ENCODE measurements around the gene IRF9.

The IRF9 gene, protein sequence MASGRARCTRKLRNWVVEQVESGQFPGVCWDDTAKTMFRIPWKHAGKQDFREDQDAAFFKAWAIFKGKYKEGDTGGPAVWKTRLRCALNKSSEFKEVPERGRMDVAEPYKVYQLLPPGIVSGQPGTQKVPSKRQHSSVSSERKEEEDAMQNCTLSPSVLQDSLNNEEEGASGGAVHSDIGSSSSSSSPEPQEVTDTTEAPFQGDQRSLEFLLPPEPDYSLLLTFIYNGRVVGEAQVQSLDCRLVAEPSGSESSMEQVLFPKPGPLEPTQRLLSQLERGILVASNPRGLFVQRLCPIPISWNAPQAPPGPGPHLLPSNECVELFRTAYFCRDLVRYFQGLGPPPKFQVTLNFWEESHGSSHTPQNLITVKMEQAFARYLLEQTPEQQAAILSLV

DNA sequence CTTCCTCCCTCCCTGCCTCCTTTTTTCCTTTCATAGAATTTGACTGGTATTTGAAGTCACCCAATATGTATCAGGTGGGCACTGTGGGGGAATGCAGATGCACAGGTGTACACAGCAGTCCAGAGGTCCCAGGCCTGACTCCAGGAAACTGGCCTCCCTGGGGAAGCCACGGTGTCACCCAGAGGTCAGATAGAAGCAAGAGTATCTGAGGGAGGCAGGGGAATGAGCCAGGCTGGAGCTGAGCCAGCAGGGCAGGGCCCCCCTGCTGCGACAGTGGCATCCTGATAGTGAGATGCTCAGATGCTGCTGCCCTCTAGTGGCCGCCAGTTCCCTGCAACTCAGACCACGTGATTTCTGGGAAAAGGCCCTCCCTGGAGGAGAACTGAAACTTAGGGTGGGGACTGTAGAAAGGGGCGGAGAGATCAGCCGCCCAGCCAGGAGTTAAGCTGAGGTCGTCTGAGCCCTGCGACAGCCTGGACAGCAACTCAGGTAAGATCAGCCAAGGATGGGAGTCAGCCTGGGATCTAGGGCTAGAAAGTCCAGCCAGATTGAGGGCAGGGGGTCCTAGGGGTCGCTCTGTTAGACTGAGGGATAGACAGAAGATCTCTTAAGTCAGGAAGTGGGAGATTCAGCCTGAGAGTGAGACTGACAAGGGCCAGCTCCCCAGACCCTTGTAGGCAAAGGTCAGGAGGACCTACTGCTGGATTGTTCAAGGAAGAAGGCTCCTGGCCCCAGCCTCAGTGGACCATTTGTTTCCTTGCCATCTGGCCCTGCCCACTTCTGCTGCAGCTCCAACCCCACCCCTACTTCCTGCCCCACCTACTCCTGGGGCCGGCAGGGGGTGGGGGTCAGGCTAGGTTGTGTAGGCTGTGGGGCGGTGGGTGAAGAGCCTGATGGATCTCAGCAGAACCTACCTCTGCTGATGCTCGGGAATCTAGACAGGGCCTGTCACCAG lies at the start of gene IRF9:
Gene IRF9 (plus strand): TSS at position 416 of the 955 bp plus-strand sequence. CDS start 880 bp downstream, outside the sequence.
- DNase-seq = peak; percentile 98

DNA sequence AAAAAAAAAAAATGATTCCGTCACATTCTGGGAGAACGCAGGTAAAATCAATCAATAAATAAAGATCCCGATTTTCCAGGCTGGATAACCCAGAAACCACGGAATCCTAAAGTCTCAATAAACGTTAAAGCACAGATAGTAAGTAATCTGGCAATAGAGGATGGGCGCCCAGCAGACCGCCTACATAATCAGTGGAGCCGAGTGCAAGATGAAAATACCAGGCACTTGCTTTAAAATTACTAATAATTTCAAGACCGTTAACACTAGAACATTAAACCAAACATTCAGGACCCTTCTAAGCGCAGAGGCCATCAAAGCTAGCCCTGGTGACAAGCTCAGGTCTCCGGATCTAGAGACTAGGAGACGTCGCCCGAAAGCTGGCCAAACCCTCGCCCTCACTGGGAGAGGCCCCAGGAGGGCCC lies 47.7 kb upstream of the IRF9 start:
- DNase-seq = no peak

DNA sequence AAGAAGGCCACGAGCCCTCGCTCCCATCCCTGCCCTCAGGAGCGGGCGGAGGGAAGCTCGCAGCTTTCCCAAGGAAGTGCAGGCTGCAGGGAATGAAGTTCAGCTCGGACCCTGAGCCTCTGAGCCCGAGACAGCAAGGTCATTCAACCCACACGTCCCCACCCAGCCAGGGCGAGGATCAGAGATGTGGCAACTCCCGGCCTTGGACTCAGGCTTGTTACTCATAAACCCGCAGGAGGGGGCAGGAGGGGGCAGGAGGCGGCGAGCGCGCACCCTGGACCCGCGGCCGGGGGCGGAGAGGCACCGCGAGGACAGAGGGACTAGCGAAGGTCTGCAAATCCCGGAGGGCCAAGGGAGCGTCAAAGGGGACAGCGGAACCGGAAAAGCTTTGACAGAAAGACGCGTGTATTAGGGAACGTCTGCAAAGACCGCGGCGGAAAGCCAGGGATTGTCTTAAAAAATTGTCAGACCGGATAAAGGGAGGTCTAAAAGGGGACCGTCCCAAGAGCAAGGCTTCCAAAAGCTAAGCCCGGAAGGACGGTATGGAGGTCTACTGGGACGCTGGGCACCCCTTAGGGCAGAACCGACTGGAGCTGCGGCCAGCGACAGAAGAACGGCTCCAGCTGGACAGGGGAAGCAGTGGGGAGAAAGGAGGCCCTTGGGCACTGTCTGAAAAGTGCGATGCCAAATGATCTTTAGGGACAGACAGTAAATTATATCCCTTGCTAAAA lies 47.1 kb upstream of the IRF9 start:
- peak; percentile 97 for DNase-seq

DNA sequence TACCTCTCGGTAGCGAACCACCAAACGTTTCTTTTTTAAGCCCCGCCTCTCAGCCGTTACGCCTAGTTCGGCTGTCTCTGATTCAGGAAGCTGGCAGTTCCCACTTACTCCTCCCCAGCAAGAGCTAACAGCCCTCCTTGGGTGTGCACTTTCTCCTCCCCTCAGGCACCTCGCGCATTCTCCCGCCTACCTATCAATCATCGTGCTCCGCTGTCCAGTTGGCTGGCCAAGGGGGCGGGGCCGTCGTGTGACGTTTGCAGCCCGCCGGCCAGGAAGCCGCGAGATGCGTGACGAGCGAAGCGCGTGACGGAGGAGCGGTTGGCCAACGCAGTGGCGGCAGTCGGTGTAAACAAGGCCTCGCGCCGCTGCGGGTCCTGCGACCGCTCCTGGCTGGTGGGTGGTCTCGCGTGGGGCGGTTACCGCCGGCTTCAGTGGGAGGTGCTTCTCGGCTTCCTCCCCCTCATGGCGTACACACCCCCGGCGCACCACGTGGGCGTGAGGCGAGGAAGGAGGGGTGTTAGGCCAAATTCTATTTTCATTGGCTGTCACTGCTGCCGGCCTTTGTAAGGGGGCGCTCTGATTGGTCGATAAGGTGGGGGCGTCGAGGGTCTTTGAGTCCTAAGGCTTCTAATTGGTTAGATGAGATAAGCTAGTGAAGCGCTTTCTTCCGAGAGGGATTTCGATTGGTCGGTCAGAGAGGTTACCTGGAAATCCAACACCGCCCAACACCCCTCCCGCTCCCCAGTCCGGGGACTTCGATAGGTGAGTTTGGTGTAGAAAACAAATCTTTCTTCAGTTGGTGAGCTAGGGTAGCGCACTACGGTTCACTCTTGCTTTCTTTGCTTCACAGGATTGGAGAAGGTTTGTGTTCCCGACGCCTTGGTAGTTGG lies 46.3 kb upstream of the IRF9 start, which contains the start of the genes DCAF11 and NRL:
Gene DCAF11 (plus strand): TSS at position 246 of the 890 bp plus-strand sequence. CDS start 818 bp downstream, outside the sequence.
Gene NRL (minus strand): TSS at position 418 of the 890 bp plus-strand sequence. CDS start 32,101 bp downstream, outside the sequence.
- DNase-seq = peak; percentile 100

DNA sequence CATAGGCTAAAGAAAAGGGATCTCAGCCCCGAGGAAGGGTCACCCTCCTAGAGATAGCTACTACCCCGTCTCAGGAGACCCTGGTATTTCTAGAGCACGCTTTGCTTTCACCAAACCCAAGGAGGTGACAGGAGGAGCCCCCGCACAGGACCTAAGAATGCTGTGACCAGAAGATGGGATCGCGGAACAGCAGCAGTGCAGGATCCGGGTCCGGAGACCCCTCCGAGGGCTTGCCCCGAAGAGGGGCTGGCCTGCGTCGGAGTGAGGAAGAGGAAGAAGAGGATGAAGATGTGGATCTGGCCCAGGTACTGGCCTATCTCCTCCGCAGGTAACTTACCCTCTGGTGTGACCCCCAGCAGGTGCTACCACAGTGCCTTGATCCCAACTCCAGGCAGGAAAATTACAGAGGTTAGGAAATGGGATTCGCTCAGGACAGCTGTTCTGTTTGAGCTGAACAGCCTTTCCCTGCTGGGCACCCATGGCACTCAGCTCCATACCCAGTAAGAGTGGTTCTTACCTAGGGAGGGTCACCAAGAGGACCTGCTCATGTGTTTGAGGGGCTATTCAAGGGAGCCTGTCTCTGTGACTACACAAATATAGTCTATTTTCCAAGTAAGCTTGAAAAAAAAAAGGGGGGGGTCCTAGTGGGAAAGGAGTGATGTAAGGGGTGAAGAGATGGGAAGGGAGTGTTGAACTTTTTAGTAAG lies 45.5 kb upstream of the IRF9 start:
- DNase-seq = no peak

DNA sequence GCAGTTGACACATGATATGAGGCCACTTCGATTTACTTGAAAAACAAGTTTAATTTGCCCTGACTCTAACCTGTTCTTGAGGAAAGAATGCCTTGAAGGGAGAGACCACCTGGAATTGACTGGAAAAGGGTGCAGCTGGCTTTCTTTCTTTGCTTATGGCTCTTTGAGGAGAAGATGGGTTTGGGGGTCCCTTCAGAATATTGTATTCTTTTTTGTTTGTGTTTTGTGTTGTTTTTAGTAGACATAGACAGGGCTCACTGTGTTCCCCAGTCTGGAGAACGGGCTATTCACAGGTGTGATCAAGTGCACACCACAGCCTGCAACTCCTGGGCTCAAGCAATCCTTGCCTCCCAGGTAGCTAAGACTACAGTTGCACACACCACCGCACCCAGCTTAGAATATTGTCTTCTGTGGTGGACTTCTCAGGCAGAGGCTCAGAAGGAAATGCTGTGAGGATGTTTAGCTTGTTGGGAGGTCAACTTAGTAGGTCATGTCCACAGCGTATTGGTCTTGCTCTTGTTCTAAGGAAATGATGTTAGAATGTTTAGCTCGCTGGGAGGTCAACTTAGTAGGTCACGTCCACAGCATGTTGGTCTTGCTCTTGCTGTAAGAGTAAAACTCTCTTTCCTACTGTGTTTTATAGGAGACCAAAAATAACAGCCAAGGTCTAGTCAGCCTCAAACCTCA lies 44.8 kb upstream of the IRF9 start:
- DNase-seq = no peak

DNA sequence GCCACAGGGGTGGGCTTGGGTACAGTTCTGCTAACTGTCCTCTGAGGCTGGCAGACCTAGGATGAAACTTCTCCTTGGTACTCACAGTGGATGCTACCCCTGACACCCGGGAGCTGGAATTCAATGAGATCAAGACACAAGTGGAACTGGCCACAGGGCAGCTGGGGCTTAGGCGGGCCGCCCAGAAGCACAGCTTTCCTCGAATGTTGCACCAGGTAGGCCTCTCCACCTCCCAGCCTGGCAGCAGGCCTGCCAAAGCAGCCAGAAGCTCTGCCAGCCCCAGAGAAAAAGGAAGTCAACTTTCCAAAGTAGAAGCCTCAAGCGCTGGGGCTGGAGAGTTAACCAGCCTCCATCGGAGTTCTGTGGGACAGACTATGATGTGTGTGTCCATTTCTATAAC lies 43.9 kb upstream of the IRF9 start:
- DNase-seq = no peak

DNA sequence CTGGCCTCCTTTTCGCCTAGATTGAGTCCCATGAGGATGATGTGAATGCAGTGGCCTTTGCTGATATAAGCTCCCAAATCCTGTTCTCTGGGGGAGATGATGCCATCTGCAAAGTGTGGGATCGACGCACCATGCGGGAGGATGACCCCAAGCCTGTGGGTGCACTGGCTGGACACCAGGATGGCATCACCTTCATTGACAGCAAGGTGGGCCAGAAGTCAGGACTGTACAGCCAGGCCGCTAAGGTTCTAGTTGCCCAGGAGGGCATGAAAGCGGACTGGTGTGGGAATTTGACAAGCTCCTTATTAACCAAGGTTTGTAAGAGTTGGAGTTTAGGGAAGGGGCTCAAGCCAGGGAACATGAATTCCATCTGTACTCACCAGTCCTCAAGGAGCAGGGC lies 41.4 kb upstream of the IRF9 start:
- DNase-seq = no peak

DNA sequence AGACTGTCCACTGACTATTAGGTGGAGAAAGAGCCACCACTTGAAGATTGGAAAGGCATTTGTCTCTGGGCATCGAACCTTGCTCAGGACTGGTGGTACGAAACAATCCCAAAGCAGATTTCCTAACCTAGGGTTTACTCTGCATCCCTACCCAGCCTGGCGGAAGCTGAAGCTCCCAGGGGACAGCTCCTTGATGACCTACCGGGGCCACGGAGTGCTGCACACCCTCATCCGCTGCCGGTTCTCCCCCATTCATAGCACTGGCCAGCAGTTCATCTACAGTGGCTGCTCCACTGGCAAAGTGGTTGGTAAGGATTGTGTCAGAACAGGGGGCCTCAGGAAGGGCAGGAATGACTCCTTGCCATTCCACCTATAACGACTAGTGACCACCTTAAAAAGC lies 39.9 kb upstream of the IRF9 start:
- DNase-seq = no peak

DNA sequence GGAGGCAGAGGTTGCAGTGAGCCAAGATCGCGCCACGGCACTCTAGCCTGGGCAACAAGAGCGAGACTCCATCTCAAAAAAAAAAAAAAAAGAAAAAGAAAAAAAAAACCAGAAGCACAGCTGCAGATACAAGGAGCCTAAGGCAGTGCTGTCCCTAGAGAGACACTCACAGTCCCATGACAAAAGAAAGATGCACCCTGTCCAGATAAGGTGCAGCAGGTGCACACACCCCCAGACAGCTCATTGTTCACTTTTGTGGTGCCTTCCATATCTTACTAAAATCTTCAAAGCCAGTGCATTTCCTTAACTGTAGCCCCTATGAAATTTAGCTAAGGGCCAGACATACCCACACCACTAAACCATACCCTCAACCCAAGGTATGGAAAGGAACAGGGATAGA lies 38.6 kb upstream of the IRF9 start:
- DNase-seq = peak; percentile 19

DNA sequence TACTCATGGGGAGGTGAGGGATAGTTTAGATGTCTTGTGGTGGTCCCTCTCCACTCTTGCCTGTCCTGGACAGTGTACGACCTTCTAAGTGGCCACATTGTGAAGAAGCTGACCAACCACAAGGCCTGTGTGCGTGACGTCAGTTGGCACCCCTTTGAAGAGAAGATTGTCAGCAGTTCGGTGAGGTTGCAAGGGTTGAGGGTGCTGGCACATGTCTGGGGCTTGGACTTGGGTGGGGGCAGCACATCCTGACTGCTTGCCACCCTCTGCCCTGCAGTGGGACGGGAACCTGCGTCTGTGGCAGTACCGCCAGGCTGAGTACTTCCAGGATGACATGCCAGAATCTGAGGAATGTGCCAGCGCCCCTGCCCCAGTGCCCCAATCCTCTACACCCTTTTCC lies 38.2 kb upstream of the IRF9 start:
- peak; percentile 12 for DNase-seq

DNA sequence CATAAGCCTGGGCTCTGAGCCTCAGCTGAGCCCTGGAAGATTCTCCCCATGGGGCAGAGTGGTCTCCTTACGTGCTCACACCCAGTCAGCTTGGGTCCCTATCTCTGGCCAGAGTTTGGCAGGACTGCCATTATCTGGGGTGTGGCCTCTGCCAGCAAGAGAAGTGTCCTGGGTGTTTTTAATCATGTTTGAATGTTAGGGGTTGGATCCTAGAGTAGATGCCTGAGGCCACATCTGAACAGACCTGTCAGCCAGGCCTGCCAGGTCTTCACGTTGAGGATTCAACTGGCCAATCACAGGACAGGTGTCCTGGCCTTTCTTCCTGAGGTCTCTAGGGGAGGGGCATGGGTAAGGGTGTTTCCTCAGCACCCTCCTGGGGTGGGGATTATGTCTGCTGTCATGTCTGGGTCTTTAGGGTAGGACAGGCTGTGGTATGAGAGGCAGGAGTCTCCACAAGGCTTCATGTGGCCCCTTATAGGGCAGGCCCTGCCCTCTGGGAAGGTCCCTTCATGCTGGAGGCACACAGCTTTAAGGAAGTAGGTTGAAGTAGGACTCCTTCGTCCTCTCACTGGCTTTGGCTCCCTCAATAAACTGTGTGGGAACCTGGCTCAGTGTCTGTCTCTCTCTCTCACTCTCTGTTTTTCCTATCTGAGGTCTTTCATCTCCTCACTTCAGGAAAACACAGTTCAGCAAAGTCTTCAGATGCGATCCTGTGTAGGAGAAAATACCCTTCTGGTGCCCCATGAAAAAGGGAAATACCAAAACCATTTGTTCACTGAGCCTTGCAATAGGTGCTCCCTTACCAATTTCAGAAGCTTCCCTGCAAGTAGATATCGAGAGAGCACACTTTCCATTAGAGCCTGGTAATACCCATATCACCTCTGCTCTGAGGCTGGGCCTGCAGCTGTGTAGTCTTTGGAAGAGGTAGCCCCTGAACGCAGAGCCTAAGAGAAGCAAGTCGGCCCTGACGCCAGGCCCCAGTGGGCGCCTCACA lies 37.3 kb upstream of the IRF9 start:
- DNase-seq = peak; percentile 87

DNA sequence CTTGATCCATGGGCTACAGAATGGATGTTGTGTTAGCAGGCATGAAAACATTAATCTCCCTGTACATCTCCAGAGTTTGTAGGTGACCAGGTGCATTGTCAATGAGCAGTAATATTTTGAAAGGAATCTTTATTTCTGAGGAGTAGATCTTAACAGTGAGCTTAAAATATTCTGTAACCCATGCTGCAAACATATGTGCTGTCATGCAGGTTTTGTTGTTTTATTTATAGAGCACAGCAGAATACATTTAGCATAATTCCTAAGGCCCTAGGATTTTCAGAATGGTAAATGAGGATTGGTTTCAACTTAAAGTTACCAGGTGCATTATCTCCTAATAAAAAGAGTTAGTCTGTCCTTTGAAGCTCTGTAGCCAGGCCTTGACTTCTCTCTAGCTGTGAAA lies 34.1 kb upstream of the IRF9 start:
- DNase-seq = no peak

DNA sequence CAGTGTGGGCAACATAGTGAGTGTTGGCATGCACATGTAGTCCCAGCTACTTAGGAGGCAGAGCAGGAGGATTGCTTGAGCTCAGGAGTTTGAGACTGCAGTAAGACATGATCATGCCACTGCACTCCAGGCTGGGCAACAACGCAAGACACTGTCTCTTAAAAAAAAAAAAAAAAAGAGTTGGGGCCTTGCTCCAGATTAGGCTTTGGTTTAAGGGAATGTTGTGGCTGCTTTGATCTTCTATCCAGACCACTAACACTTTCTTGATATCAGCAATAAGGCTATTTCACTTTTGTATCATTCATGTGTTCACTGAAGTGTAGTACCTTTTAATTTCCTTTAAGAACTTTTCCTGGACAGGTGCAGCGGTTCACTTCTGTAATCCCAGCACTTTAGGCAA lies 33.4 kb upstream of the IRF9 start:
- no peak for DNase-seq

DNA sequence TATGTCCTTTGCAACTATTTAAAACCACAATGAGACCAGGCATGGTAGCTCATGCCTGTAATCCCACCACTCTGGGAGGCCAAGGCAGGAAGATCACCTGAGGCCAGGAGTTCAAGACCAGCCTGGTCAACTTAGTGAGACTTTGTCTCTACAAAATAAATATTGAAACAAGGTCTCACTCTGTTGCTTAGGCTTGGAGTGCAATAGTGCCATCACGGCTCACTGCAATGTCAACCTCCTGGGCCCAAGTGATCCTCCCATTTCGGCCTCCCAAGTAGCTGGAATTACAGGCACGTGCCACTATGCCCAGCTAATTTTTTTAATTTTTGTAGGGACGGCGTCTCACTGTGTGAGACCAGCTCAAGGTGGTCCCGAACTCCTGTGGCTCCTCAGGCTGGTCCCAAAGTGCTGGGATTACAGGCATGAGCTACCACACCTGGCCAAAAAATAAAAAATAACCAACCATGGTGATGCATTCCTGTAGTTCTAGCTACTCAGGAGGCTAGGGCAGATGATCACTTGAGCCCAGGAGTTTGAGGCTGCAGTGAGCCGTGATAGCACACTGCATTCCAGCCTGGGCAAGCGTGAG lies 31.6 kb upstream of the IRF9 start:
- no peak for DNase-seq

DNA sequence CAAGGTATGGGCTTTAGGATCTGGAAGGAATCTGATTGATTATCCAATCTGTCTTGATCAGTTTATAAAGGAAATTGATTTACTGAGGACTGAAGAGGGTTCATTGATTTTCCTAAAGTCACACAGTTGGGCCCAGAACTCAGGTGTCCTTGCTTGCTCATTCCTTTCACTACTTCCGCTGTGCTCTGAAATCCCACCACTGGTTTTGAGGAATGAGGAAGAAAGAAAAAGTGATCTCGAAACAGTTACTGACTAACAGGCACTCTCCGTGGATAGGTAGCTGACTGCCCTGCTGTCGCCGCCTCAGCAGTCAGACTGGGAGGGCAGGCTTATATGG lies 30.7 kb upstream of the IRF9 start, which contains the start of gene FITM1:
Gene FITM1 (plus strand): TSS at position 280 of the 337 bp plus-strand sequence. CDS start 905 bp downstream, outside the sequence.
- no peak for DNase-seq

DNA sequence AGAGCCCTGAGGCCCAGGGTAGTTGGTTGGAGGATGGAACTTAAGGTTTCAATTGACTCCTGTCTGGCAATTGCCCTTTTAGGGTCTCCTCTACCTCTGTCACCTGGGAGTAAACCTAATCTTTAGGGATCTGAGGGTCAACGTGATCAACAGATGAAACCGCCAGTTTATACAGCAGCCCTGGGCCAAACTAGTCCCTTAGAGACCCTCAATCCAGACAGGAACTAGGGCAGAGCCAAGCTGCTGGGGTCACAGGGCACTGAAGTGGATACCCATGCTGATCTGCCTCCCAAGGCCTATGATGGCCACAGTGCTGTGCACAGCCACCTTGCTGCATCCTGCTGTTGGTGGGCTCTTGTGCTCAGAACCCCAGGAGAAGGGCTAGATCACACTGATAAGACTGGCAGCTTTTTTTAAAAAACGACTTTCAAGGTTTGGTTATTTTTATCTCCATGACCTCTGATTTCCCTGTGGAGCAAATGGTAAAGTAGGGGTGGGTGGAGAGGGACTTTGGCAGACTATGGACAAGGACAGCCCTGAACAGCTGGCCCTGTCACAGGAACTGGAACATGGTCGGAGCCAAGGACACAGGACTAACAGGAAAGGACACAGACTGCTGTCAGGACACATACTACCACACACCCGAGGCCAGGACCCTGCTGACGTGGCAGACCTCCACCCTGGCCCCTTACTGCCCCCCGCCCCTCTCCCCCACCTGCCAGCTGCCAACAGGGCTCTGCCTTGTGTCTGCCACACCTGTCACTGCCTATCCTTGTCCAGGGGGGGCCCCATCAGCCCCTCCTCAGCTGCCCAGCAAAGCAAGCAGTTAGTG lies 30.1 kb upstream of the IRF9 start:
- DNase-seq = no peak

DNA sequence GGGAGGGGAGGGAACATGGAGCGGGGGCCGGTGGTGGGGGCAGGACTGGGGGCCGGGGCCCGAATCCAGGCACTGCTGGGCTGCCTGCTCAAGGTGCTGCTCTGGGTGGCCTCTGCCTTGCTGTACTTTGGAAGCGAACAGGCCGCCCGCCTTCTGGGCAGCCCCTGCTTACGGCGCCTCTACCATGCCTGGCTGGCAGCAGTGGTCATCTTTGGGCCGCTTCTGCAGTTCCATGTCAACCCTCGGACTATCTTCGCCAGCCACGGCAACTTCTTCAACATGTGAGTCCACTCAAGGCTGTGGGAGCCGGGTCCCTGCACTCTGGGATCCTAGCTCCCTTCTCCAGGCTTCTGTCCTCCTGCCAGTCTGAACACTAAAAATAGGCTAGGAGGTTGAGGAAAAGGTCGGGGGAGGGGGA lies 29.5 kb upstream of the IRF9 start:
- no peak for DNase-seq

All from hematopoietic multipotent progenitor cell treated with erythropoietin and hydrocortisone succinate and interleukin-3 and kit ligand, for 4 days (in vitro differentiated cells).